Endothelial cell (in vitro differentiated cells): Measurements from ENCODE around the gene VAT1. TPM values are rescaled to one million over a fixed set of nuclear protein-coding genes. Genes with fewer than 3 reads are reported as not detected.
"Not testable (repeated sequence)": the region's sequence is repeated elsewhere in the genome, so short reads cannot be mapped to it uniquely, and the experiment has no call there.

Experiments
- DNase-seq: peaks from one replicate; pipeline ENCODE4 v3.0.0; 2021; ENCODE audit warnings: low spot score
- H3K27ac Mint-ChIP-seq: one replicate; pipeline ENCODE4 v1.8.0; 2021; ENCODE audit warnings: mixed read lengths, inconsistent platforms; ENCODE audit not compliant: unreplicated experiment
- H3K27me3 Mint-ChIP-seq: one replicate; pipeline ENCODE4 v1.8.0; 2021; ENCODE audit warnings: mild to moderate bottlenecking, moderate library complexity, mixed read lengths, inconsistent platforms; ENCODE audit not compliant: unreplicated experiment
- H3K36me3 Mint-ChIP-seq: one replicate; pipeline ENCODE4 v1.8.0; 2021; ENCODE audit warnings: mild to moderate bottlenecking, low read depth, mixed read lengths, inconsistent platforms; ENCODE audit not compliant: unreplicated experiment
- H3K4me1 Mint-ChIP-seq: one replicate; pipeline ENCODE4 v1.8.0; 2021; ENCODE audit warnings: mild to moderate bottlenecking, mixed read lengths, inconsistent platforms; ENCODE audit not compliant: unreplicated experiment
- H3K4me3 Mint-ChIP-seq: one replicate; pipeline ENCODE4 v1.8.0; 2021; ENCODE audit warnings: mild to moderate bottlenecking, mixed read lengths, inconsistent platforms; ENCODE audit not compliant: unreplicated experiment
- H3K9me3 Mint-ChIP-seq: one replicate; pipeline ENCODE4 v1.8.0; 2021; ENCODE audit warnings: mixed read lengths, inconsistent platforms; ENCODE audit not compliant: unreplicated experiment
- CTCF ChIP-seq: fragments of 200-600 bp; sonication (generic); IDR thresholded peaks from one replicate; pipeline ENCODE4 v1.5.0; 2021; ENCODE audit warnings: antibody characterized with exemption; ENCODE audit not compliant: unreplicated experiment
- total RNA-seq: library from RNA; stranded (reverse); fragmentation: NEBNext Ultra II Directional; extraction: Animal tissue kit (Norgen Biotek cat#: 25700); gene quantifications from one replicate; pipeline ENCODE4 v1.2.1, GENCODE V29; 2021; ENCODE audit not compliant: unreplicated experiment

The VAT1 gene
- total RNA-seq, 1 donor from 2014 or later = 460 TPM

DNA sequence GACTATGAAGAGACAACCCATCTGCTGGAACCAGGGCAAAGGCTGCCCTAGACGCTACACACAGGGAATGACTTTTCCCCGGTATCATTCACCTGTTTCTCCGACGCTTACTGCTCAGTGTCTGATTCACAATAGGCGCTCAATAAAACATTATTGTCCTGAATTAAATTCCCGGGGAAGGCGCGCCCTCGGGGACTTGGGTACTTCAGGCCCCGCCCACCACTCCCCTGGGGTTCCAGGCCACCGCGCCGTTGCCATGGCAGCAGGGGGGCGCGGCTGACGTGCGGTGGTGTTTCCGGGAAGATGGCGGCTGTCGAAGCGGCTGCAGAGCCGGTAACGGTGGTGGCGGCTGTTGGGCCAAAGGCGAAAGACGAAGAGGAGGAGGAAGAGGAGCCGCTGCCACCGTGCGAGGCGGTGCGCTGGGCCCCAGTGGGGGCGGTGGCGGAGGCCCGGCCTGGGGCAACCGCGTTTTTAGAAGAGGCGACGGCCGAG lies 41.9 kb downstream of the VAT1 start, which contains the start of gene RUNDC1:
RUNDC1 (plus strand) TSS at position 292 of the 492 bp plus-strand sequence; CDS start at position 304, 12 bp downstream.
- Mint-ChIP-seq H3K9me3 (no peaks in the 10 kb centered on the region), H3K4me3 (peak within 1 kb of the TSS; percentile 98), H3K27ac (peak within 1 kb of the TSS; percentile 94), H3K4me1 (peaks cover 26% of the 10 kb centered on the region), H3K36me3 (peaks cover 10% of the 10 kb centered on the region), H3K27me3 (peaks cover 10% of the 10 kb centered on the region)
- TF ChIP-seq CTCF = no peak
- DNase-seq = peak; percentile 90

GRCh38 chr17:42979511-42980273 lies 42.5 kb downstream of the VAT1 start, which contains the start of gene PTGES3L:
PTGES3L (minus strand) TSS chr17:42980080; CDS start chr17:42980053, 27 bp downstream.
- peak within 1 kb of the TSS; percentile 94 for H3K27ac Mint-ChIP-seq
- H3K4me3 Mint-ChIP-seq = peak within 1 kb of the TSS; percentile 98
- peaks cover 22% of the 10 kb centered on the region for H3K4me1 Mint-ChIP-seq
- H3K36me3 Mint-ChIP-seq = peaks cover 7% of the 10 kb centered on the region
- TF ChIP-seq CTCF = no peak
- peaks cover 10% of the 10 kb centered on the region for H3K27me3 Mint-ChIP-seq
- no peaks in the 10 kb centered on the region for H3K9me3 Mint-ChIP-seq
- peak; percentile 41 for DNase-seq

- not testable (repeated sequence) for H3K4me3 Mint-ChIP-seq, H3K27ac Mint-ChIP-seq
These were observed 46.5 kb downstream of the VAT1 start for GRCh38 chr17:42975701-42976100.

GRCh38 chr17:42975265-42975664 lies 46.9 kb downstream of the VAT1 start:
- no peak for DNase-seq
- Mint-ChIP-seq H3K27ac (no peak overlapping the region), H3K4me1 (peaks cover 7% of the 10 kb centered on the region), H3K36me3 (peaks cover 7% of the 10 kb centered on the region), H3K9me3 (no peaks in the 10 kb centered on the region), H3K27me3 (peaks cover 4% of the 10 kb centered on the region), H3K4me3 (no peak overlapping the region)
- TF ChIP-seq CTCF = no peak

More at GRCh38 chr17:42975701-42976100, 46.5 kb downstream of the VAT1 start:
- DNase-seq, H3K9me3 Mint-ChIP-seq, H3K27me3 Mint-ChIP-seq, H3K4me1 Mint-ChIP-seq, H3K36me3 Mint-ChIP-seq: not testable (repeated sequence)

- not testable (repeated sequence) for H3K4me1 Mint-ChIP-seq, H3K36me3 Mint-ChIP-seq, H3K9me3 Mint-ChIP-seq, H3K27me3 Mint-ChIP-seq, DNase-seq, H3K27ac Mint-ChIP-seq, H3K4me3 Mint-ChIP-seq
These were observed 48.9 kb downstream of the VAT1 start for GRCh38 chr17:42973323-42973722.

DNA sequence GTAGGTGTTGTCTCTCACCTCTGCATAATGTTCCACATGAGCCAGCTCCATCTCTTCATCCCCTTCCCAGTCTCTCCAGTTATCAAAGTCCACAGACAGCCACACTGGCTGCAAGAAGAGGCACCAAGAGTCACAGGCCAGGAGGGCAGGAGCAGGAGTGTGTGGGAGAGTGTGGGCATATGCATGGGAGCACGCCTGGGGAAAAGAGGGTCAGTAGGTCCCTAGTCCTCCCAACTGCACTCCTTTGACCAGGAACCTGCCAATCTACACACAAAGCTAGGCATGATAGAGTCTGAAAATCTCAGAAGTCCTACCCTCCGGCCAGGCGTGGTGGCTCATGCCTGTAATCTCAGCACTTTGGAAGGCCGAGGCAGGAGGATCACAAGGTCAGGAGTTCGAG lies 50.6 kb downstream of the VAT1 start:
- peak overlapping the region; percentile 50 for H3K27ac Mint-ChIP-seq
- H3K4me1 Mint-ChIP-seq = no peaks in the 10 kb centered on the region
- no peaks in the 10 kb centered on the region for H3K9me3 Mint-ChIP-seq
- no peak for TF ChIP-seq CTCF
- H3K36me3 Mint-ChIP-seq = no peaks in the 10 kb centered on the region
- H3K27me3 Mint-ChIP-seq = no peaks in the 10 kb centered on the region
- DNase-seq = no peak
- no peak overlapping the region for H3K4me3 Mint-ChIP-seq
